Keratinocyte (primary cell): ENCODE results near the gene SPDYE17. TPM values are rescaled to one million over a fixed set of nuclear protein-coding genes. Genes with fewer than 3 reads are reported as not detected.
"Not testable (repeated sequence)": the region's sequence is repeated elsewhere in the genome, so short reads cannot be mapped to it uniquely, and the experiment has no call there.

Experiments used
- DNase-seq: peaks from one replicate; pipeline ENCODE4 v3.0.0-alpha.2; 2011; ENCODE audit warnings: low read depth, missing footprints, low spot score
- FAIRE-seq: peaks from 2 replicates; lab custom pipeline; 2011; peaks lifted over from hg19 to GRCh38; lab: Jason Lieb, UNC
- H2AFZ ChIP-seq: 2 replicates; pipeline ENCODE4 v1.6.0; 2012; ENCODE audit warnings: low read length, control low read depth, inconsistent platforms; ENCODE audit not compliant: control insufficient read depth
- H3K27ac ChIP-seq: 2 replicates; pipeline ENCODE4 v1.5.1; 2011; ENCODE audit warnings: low read length; ENCODE audit not compliant: control insufficient read depth, insufficient read depth
- H3K27me3 ChIP-seq: 3 replicates; pipeline ENCODE4 v1.6.0; 2011; ENCODE audit warnings: low read length; ENCODE audit not compliant: control insufficient read depth, insufficient read depth; ENCODE audit errors: extremely low read depth
- H3K36me3 ChIP-seq, 2 experiments: 2 replicates in 1 of 2; 3 replicates in 1 of 2; pipeline ENCODE4 v1.5.1; 2011; ENCODE audit warnings: low read length in 2 of 2, mild to moderate bottlenecking in 1 of 2; ENCODE audit not compliant: control insufficient read depth in 2 of 2, insufficient read depth in 2 of 2; ENCODE audit errors: extremely low read depth in 1 of 2
- H3K4me1 ChIP-seq: 3 replicates; pipeline ENCODE4 v1.5.1; 2011; ENCODE audit warnings: low read length; ENCODE audit not compliant: control insufficient read depth, insufficient read depth; ENCODE audit errors: extremely low read depth
- H3K4me2 ChIP-seq: 3 replicates; pipeline ENCODE4 v1.6.0; 2011; ENCODE audit warnings: low read depth, low read length; ENCODE audit not compliant: control insufficient read depth, insufficient read depth; ENCODE audit errors: extremely low read depth
- H3K4me3 ChIP-seq, 3 experiments: fragments of 200-600 bp in 1 of 3; sonication (generic) in 1 of 3; 2 replicates in 2 of 3; 3 replicates in 1 of 3; pipeline ENCODE4 v1.5.1; 2011 to 2016; ENCODE audit warnings: low read length in 3 of 3, mild to moderate bottlenecking in 3 of 3, control low read depth in 2 of 3, inconsistent platforms in 1 of 3, low read depth in 1 of 3, mixed read lengths in 1 of 3, mixed run types in 1 of 3, moderate library complexity in 1 of 3; ENCODE audit not compliant: control insufficient read depth in 2 of 3, insufficient read depth in 2 of 3; ENCODE audit errors: extremely low read depth in 1 of 3
- H3K79me2 ChIP-seq: 2 replicates; pipeline ENCODE4 v1.6.0; 2012; ENCODE audit warnings: low read length; ENCODE audit not compliant: control insufficient read depth, insufficient read depth
- H3K9ac ChIP-seq: 3 replicates; pipeline ENCODE4 v1.6.0; 2011; ENCODE audit warnings: low read length; ENCODE audit not compliant: control insufficient read depth, insufficient read depth; ENCODE audit errors: extremely low read depth
- H3K9me1 ChIP-seq: 3 replicates; pipeline ENCODE4 v1.6.0; 2011; ENCODE audit warnings: low read length; ENCODE audit not compliant: control insufficient read depth, insufficient read depth; ENCODE audit errors: extremely low read depth
- H3K9me3 ChIP-seq: 2 replicates; pipeline ENCODE4 v1.5.1; 2012; ENCODE audit warnings: low read depth, low read length; ENCODE audit not compliant: control insufficient read depth
- H4K20me1 ChIP-seq: 3 replicates; pipeline ENCODE4 v1.6.0; 2011; ENCODE audit warnings: low read length; ENCODE audit not compliant: control insufficient read depth, insufficient read depth; ENCODE audit errors: extremely low read depth
- dilution Hi-C: fragments of 300-500 bp; cut with MboI; formaldehyde crosslinking; loops from one replicate; pipeline ENCODE4 v1.7.0; 2020; ENCODE audit warnings: low sequenced_read_pairs; ENCODE audit not compliant: extremely low pct_ligation_motif_present
- polyA plus RNA-seq, 5 experiments: library from polyadenylated mRNA; depleted of rRNA in 3 of 5; stranded (reverse) in 3 of 5; stranded (forward) in 1 of 5; unstranded in 1 of 5; fragments of >200 nt; gene quantifications; 1 replicate in 1 of 5; 2 replicates in 3 of 5; 3 replicates in 1 of 5; pipeline versions ENCODE4 v1.2.1 to v1.2.3, GENCODE V29; 2011 to 2012; ENCODE audit warnings: missing spikeins in 2 of 5, low read depth in 1 of 5, low replicate concordance in 1 of 5

The SPDYE17 gene
- polyA plus RNA-seq, 1 donor (not counting 4 experiments of a cell fraction or from before 2014, with no cell fraction given) = not detected

DNA sequence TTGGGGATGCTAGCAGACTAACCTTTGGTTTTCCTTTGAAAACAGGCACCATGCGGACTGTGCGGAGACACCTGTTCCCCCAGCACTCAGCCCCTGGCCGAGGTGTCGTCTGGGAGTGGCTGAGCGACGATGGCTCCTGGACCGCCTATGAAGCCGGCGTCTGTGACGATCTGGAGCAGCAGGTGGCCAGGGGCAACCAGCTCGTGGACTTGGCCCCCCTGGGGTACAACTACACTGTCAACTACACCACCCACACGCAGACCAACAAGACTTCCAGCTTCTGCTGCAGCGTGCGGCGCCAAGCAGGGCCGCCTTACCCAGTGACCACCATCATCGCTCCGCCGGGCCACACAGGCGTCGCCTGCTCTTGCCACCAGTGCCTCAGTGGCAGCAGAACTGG, 51.6 kb downstream of the SPDYE17 start:
- H4K20me1 ChIP-seq, H3K4me3 ChIP-seq, DNase-seq, dilution Hi-C loops, H3K27ac ChIP-seq, H3K4me2 ChIP-seq, H3K36me3 ChIP-seq, H3K4me1 ChIP-seq, FAIRE-seq, H3K27me3 ChIP-seq, H3K9me1 ChIP-seq, H3K9ac ChIP-seq, H3K9me3 ChIP-seq, H2AFZ ChIP-seq: not testable (repeated sequence)
- H3K79me2 ChIP-seq = peaks cover 13% of the 10 kb centered on the region

DNA sequence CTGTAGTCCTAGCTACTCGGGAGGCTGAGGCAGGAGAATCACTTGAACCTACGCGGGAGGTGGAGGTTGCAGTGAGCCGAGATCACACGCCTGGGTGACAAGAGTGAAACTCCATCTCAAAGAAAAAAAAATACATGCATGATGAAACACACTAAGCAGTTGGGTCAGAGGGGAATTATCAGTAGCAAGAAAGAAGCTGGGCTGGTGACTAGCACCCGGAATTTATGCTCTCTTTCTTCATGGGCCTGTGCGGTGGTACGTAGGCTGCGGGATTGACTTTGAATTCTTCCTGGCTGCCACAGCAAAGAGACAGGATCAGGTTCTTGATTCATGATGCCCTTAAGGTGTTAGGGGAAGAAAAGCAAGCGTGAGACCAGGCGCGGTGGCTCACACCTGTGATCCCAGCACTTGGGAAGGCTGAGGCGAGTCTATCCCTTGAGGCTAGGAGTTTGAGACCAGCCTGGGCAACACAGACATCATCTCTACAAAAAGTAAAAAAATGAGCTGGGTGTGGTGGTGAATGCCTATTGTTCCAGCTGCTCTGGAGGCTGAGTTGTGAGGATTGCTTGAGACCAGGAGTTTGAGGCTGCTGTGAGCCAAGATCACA, 54.3 kb downstream of the SPDYE17 start:
- H3K4me1 ChIP-seq = peaks cover 10% of the 10 kb centered on the region
- H3K27me3 ChIP-seq, H2AFZ ChIP-seq, H3K4me3 ChIP-seq, H3K4me2 ChIP-seq, H3K9me3 ChIP-seq, dilution Hi-C loops, DNase-seq, H3K9me1 ChIP-seq, H4K20me1 ChIP-seq, H3K36me3 ChIP-seq: not testable (repeated sequence)
- H3K27ac ChIP-seq = peak overlapping the region; percentile 56
- FAIRE-seq = peak; percentile 96
- peak overlapping the region; percentile 28 for H3K9ac ChIP-seq
- H3K79me2 ChIP-seq = peaks cover 11% of the 10 kb centered on the region

DNA sequence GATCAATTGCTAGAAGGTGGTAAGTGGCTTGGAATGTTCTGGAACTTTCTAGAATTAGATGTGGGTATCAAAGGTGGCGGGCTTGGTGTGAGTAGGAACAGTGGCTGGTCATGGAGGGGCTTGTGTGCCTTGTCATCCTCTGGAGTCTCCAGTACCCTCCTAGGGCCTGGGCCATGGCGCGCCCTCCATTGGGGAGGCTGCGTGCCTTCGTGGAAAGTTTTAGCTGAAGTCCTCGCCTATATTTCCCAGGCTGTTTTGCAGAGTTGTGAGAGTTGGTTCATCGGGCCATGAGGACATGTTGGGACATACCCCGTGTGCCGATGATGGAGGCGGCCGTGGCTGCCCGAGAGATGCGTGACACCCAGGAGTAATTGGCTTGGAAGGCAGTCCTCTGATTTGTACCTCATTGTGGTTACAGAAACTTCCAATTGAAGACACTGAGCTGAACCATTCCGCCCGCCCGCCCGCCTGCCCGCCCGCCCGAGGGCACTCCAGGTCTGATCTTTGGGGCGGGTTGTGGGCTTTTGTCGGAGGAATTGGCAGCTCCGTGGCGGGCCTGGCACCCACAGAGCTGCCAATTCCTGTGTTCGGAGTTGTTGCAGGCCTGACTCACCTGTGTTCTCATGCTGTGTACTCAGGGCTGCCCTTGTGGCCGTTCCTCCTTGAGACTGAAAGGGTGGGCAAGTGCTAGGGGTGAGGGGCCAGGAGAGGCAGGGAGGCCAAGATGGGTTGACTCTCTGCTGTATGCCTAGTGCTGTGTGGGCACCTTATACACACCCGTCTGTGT, 57.2 kb downstream of the SPDYE17 start:
- H2AFZ ChIP-seq, DNase-seq, dilution Hi-C loops: not testable (repeated sequence)

GRCh38 chr7:76974336-76974735, 57.8 kb downstream of the SPDYE17 start:
- H3K9me3 ChIP-seq, H3K36me3 ChIP-seq, H3K4me2 ChIP-seq, H3K27me3 ChIP-seq, DNase-seq, H3K4me3 ChIP-seq, H4K20me1 ChIP-seq, H2AFZ ChIP-seq, dilution Hi-C loops, H3K9me1 ChIP-seq, H3K79me2 ChIP-seq: not testable (repeated sequence)
- H3K4me1 ChIP-seq = peaks cover 15% of the 10 kb centered on the region
- peak overlapping the region; percentile 54 for H3K9ac ChIP-seq
- peak overlapping the region; percentile 82 for H3K27ac ChIP-seq
- peak; percentile 71 for FAIRE-seq

More for the DNA sequence above, 57.2 kb downstream of the SPDYE17 start:
- H3K4me1 ChIP-seq = peaks cover 15% of the 10 kb centered on the region
- H3K79me2 ChIP-seq, H3K9me1 ChIP-seq, H3K36me3 ChIP-seq, H3K4me3 ChIP-seq, H4K20me1 ChIP-seq, H3K27me3 ChIP-seq, H3K9me3 ChIP-seq: not testable (repeated sequence)
- peak; percentile 98 for FAIRE-seq
- peak overlapping the region; percentile 54 for H3K9ac ChIP-seq
- H3K4me2 ChIP-seq = peak overlapping the region; percentile 37
- peak overlapping the region; percentile 82 for H3K27ac ChIP-seq

DNA sequence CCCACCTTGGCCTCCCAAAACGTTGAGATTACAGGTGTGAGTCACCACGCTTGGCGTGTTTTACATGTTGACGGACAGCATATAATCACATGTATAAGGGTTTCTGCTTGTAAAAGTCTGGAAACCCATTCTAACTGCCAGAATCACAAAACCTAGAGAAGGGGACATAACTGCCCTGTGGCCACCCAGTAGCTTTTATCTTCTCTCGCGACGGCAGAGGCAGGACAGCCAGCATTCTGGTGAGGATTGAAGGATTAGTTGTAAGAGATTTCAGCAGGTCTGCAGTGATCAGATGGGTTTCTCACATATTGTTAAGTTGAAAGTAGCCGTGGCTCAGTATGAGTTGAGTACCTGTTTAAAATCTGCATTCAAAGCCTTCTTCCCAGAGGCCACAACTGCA, 59.8 kb downstream of the SPDYE17 start:
- H3K27me3 ChIP-seq, H4K20me1 ChIP-seq, H3K4me2 ChIP-seq, FAIRE-seq, dilution Hi-C loops, H3K9me1 ChIP-seq, DNase-seq, H3K79me2 ChIP-seq, H3K9me3 ChIP-seq, H2AFZ ChIP-seq, H3K4me3 ChIP-seq, H3K36me3 ChIP-seq: not testable (repeated sequence)
- Histone ChIP-seq H3K27ac (peak overlapping the region; percentile 74), H3K9ac (peak overlapping the region; percentile 52), H3K4me1 (peaks cover 14% of the 10 kb centered on the region)
